ENCODE measurements around the gene MRM1. TPM values are rescaled to one million over a fixed set of nuclear protein-coding genes. Genes with fewer than 3 reads are reported as not detected.
A peak's percentile ranks its signal among the peaks of the same experiment; 100 is the strongest.

MRM1 gene, protein sequence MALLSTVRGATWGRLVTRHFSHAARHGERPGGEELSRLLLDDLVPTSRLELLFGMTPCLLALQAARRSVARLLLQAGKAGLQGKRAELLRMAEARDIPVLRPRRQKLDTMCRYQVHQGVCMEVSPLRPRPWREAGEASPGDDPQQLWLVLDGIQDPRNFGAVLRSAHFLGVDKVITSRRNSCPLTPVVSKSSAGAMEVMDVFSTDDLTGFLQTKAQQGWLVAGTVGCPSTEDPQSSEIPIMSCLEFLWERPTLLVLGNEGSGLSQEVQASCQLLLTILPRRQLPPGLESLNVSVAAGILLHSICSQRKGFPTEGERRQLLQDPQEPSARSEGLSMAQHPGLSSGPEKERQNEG
- 10 to 100 TPM; 12.4 to 12.7 TPM for total RNA-seq
- polyA plus RNA-seq: 10 to 100 TPM in 1 of 3 donors, 1 to 10 TPM in 2; 3.2 to 11.1 (median 6.8) TPM
- total RNA-seq: 3.0 to 24.7 (median 13.5) reads per million in 6 experiments

DNA sequence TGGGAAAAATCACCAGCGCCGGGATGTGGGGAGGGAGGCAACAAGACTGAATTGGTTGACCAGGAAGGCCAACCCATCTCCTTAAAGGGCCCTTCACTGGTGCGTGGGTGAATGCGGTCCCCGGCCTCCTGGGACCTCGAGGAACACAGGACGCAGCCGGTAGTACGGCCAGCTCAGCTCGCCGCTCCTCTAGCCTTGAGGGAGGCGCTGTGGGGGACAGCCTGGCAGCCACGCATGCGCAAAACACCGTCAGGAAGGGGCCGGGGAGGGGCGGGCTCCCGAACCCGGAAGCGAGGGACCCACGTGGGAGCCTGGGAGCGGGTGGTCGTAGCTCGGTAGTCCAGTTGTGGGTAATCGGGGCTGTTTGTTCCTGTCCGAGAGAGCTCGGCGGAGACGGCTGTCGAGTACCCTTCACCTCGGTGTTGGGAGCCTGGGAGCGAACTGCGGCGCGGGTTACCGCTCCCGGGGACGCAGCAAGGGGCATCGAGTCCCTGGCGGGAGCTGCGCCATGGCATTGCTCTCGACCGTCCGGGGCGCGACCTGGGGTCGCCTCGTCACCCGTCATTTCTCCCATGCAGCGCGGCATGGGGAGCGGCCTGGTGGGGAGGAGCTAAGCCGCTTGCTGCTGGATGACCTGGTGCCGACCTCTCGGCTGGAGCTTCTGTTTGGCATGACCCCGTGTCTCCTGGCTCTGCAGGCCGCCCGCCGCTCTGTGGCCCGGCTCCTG lies at the start of gene MRM1:
Gene MRM1 (plus strand): TSS at position 281 of the 727 bp plus-strand sequence. CDS start 228 bp downstream, at position 509.
- Mint-ChIP-seq H3K4me1 (peaks cover 31 to 45% (median 43%) of the 10 kb centered on the region in 4 donors), H3K9me3 (no peaks in the 10 kb centered on the region), H3K27me3 (no peaks in the 10 kb centered on the region), H3K27ac (peak within 1 kb of the TSS; percentile 93 to 99 (median 96)), H3K4me3 (peak within 1 kb of the TSS; percentile 90 to 97 (median 93)), H3K36me3 (peaks cover 0 to 11% (median 0%) of the 10 kb centered on the region in 3 donors)
- DNase-seq (peak; percentile 77 to 95 (median 86)), ATAC-seq (peak; percentile 81 to 87)
- POLR2A ChIA-PET: interaction anchor here (0.9 to 3.6 kb wide), 15 partner anchors 9 to 806 kb away, joined by 3 to 52 read pairs (median 4); partner anchors contain the start of genes AATF, ACACA, DHRS11 and GGNBP2

DNA sequence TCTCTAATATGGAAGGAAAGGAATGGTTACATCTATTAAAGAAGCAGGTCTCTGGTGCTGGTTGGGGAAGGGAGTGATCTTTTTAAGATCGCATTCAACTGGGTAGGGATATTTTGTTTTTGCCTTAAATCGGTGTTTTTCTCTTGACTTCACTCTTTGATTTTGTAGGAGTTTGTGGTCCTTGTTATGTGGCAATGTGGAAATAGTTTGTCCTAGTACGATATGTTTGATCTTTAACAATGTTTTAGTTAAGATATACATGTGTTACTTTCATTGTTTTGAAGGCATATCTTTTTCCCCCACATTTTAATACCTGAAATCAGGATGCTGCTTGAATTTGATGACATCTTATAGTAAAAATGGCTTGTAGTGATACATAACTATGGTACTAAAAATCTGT lies 47.9 kb upstream of the MRM1 start:
- Mint-ChIP-seq H3K36me3 (peaks cover 7 to 50% (median 18%) of the 10 kb centered on the region in 3 donors), H3K9me3 (peaks cover 0 to 1% (median 0%) of the 10 kb centered on the region in 9 donors), H3K4me1 (peaks cover 26 to 79% (median 69%) of the 10 kb centered on the region in 4 donors), H3K27ac (peak overlapping the region; percentile 16 to 90 (median 75)), H3K4me3 (peak overlapping the region; percentile 40 to 81 (median 76)), H3K27me3 (no peaks in the 10 kb centered on the region)
- POLR2A ChIA-PET: interaction anchor here (1.0 to 10.4 kb wide), 3 partner anchors 8 to 18 kb away, joined by 4 to 181 read pairs (median 12); partner anchors contain the start of genes GGNBP2, MYO19 and PIGW
- ATAC-seq (peak; percentile 24 to 40), DNase-seq (peak in 4 of 10 donors; percentile 18 to 77 (median 57))

DNA sequence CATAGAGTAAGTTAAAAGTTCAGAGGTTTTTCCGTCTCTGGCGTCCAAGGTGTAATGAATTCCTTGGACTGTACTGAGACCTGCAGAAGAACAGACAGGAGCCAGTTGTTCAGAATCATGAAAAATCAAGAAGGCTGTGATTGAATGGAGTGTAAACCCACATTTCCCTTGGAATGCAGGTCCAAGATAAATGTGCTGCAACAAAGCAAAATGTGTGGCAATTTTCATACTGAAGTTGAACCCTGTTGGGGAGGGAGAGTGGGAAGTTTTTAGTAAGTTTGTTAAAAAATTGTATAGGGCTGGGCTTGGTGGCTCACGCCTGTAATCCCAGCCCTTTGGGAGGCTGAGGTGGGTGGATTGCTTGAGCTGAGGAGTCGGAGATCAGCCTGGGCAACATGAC lies 35.3 kb upstream of the MRM1 start:
- Mint-ChIP-seq H3K36me3 (peaks cover 4 to 91% (median 17%) of the 10 kb centered on the region in 3 donors), H3K27ac (peak overlapping the region in 3 of 10 donors; percentile 48 to 84 (median 52)), H3K4me3 (no peak overlapping the region), H3K4me1 (peaks cover 8 to 42% (median 22%) of the 10 kb centered on the region in 4 donors), H3K27me3 (no peaks in the 10 kb centered on the region), H3K9me3 (no peaks in the 10 kb centered on the region)
- POLR2A ChIA-PET: interaction anchor here (1.1 to 1.4 kb wide), 4 partner anchors 15 to 21 kb away, joined by 3 to 6 read pairs (median 5); partner anchors contain the start of gene GGNBP2
- no peak for ATAC-seq
- no peak for DNase-seq

DNA sequence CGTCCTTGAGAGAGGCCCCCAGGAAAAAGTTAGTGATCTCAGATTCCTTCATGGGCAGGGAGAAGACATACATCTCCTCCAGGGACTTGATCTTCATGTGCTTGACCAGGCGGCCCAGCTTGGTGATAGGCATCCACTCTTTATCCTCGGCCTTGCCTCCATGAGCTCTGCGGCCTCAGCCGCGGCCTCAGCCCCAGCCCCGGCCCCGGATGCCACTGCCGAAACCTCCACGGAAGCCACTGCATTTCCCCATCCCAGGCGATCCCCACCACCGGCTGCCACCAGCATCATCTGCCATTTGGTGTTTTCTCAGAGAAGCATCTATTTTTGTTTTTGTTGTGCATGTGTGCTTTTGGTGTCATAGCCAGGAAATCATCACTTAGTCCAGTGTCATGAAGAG lies 26.4 kb upstream of the MRM1 start:
- Mint-ChIP-seq H3K27ac (peak overlapping the region in 1 of 10 donors; percentile 27), H3K4me3 (peak overlapping the region in 2 of 10 donors; percentile 18 to 28), H3K36me3 (peaks cover 0 to 87% (median 13%) of the 10 kb centered on the region in 3 donors), H3K9me3 (no peaks in the 10 kb centered on the region), H3K4me1 (peaks cover 14 to 43% (median 19%) of the 10 kb centered on the region in 4 donors), H3K27me3 (no peaks in the 10 kb centered on the region)
- no peak for DNase-seq
- POLR2A ChIA-PET: interaction anchor here (0.6 kb wide), 1 partner anchor 833 kb away, joined by 3 read pairs; no protein-coding TSS in a partner anchor
- ATAC-seq: no peak

DNA sequence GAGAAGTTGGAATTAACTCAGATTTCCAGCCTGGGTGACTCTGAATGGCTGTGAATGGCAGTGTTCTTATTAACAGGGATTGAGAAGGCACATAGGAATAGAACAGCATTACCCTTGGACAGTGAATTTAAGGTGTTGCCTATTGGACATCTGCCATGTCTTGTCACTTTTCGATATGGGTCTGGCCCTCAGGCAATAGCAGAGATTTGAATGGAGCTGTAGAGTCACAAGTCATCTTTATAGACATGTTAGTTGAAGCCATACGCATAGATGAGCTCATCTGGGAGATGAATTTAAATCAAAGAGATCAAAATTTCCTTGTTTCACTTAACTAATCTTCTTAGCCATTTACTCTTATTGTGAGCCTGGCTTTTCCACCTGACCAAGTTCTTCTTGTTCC lies 24.6 kb upstream of the MRM1 start:
- H3K36me3 Mint-ChIP-seq: peaks cover 0 to 89% (median 15%) of the 10 kb centered on the region in 3 donors
- ATAC-seq (no peak), DNase-seq (no peak)
- H3K9me3 Mint-ChIP-seq: no peaks in the 10 kb centered on the region
- H3K27me3 Mint-ChIP-seq: no peaks in the 10 kb centered on the region
- peaks cover 15 to 38% (median 22%) of the 10 kb centered on the region in 4 donors for H3K4me1 Mint-ChIP-seq
- H3K27ac Mint-ChIP-seq: peak overlapping the region in 6 of 10 donors; percentile 7 to 60 (median 20)
- H3K4me3 Mint-ChIP-seq: no peak overlapping the region
- POLR2A ChIA-PET: no interaction called here

DNA sequence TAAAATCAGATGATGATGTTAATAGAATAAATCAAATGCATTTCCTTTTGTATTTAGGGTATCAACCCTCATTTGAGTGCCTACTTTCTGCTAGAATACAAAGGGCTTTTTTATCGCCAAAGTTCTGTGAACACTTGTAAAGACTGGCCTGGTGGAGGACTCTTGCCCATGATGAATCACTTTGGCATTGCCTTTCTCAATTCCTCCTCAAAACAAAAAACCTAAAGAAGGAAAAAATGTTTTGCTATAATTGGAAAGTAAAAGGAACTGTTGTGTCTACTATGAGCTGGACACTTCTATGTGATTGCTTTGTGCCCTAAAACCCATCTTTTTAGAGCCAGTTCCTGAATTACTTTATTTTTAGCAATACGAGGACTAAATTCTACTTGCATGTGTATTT lies 22.7 kb upstream of the MRM1 start:
- peak overlapping the region in 1 of 10 donors; percentile 19 for H3K27ac Mint-ChIP-seq
- peaks cover 0 to 84% (median 15%) of the 10 kb centered on the region in 3 donors for H3K36me3 Mint-ChIP-seq
- POLR2A ChIA-PET: interaction anchor here (1.6 kb wide), 1 partner anchor 33 kb away, joined by 4 read pairs; no protein-coding TSS in a partner anchor
- no peak overlapping the region for H3K4me3 Mint-ChIP-seq
- peaks cover 9 to 26% (median 15%) of the 10 kb centered on the region in 4 donors for H3K4me1 Mint-ChIP-seq
- no peaks in the 10 kb centered on the region for H3K27me3 Mint-ChIP-seq
- no peaks in the 10 kb centered on the region for H3K9me3 Mint-ChIP-seq
- DNase-seq: no peak
- ATAC-seq: no peak

DNA sequence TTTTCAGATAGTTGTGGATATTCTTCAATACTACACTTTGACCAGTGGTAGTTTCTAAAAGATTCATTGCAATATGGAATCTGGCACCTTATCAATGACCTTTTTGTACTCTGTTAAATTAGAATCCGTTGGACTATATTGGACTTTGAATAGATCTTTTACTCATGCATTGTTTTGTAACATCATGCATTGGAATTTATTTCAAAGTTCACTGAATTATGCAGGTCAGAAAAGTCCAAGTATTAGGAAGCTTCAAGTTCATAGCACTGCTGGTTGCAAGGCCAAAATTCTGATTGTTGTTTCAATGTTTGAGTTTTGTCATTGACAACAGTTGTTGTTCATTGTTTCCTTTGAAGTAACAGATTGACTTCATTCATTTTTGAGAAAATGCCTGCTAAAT lies 17.6 kb upstream of the MRM1 start:
- POLR2A ChIA-PET: no interaction called here
- Mint-ChIP-seq H3K27ac (no peak overlapping the region), H3K9me3 (no peaks in the 10 kb centered on the region)

DNA sequence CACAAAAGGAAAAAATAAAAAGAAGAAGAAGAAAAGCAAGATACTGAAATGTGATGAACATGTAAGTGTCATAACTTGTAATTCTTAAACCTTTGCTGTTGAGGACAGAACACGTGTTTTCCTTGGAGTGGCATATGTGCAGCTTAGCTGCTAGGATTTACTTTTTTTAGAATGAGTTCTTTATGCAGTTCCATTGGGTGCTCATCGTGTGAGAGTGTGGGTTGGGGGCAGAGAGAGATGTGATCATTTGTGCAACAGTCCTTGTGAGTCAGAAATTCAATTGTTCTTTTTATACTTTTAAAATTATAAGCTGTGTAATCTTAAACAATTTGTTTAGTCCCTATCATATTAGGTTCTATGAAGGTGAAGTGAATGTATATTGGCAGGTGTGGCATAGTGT lies 15.2 kb upstream of the MRM1 start:
- ATAC-seq: no peak
- H3K36me3 Mint-ChIP-seq: peaks cover 0 to 79% (median 16%) of the 10 kb centered on the region in 3 donors
- peak overlapping the region in 3 of 10 donors; percentile 8 to 71 (median 11) for H3K27ac Mint-ChIP-seq
- DNase-seq: no peak
- H3K4me1 Mint-ChIP-seq: peaks cover 5 to 32% (median 12%) of the 10 kb centered on the region in 4 donors
- no peak overlapping the region for H3K4me3 Mint-ChIP-seq
- no peaks in the 10 kb centered on the region for H3K27me3 Mint-ChIP-seq
- POLR2A ChIA-PET: interaction anchor here (0.8 to 1.9 kb wide), 2 partner anchors 40 to 103 kb away, joined by 5 to 13 read pairs; no protein-coding TSS in a partner anchor
- no peaks in the 10 kb centered on the region for H3K9me3 Mint-ChIP-seq

More for the DNA sequence above, 17.6 kb upstream of the MRM1 start:
- Mint-ChIP-seq H3K27me3 (no peaks in the 10 kb centered on the region), H3K4me1 (peaks cover 4 to 13% (median 7%) of the 10 kb centered on the region in 4 donors), H3K4me3 (no peak overlapping the region), H3K36me3 (peaks cover 0 to 90% (median 21%) of the 10 kb centered on the region in 3 donors)
- DNase-seq (no peak), ATAC-seq (no peak)

DNA sequence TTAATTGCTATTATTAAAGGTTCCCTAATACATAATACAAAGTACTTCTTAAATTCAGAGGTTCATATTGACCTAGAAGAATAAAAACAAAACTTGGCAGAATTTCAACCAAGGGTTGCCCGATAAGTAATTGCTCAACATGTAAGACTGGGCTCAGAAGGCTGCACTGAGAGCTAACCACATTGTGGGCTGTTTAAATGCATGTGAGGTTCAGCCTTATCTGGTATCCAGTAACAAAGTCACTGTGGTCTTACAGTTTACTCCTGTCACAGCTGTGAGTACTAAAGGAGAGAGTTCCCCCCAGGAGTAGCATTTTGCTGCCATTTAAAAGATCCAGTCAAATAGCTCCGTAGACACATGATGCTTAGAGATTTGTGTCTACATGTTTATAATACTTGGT lies 11.3 kb upstream of the MRM1 start:
- no peaks in the 10 kb centered on the region for H3K27me3 Mint-ChIP-seq
- peak overlapping the region; percentile 14 to 91 (median 72) for H3K27ac Mint-ChIP-seq
- H3K9me3 Mint-ChIP-seq: no peaks in the 10 kb centered on the region
- DNase-seq (peak in 1 of 10 donors; percentile 12), ATAC-seq (peak in 1 of 2 donors; percentile 32)
- peaks cover 15 to 46% (median 23%) of the 10 kb centered on the region in 4 donors for H3K4me1 Mint-ChIP-seq
- H3K4me3 Mint-ChIP-seq: peak overlapping the region in 1 of 10 donors; percentile 79
- peaks cover 0 to 46% (median 11%) of the 10 kb centered on the region in 3 donors for H3K36me3 Mint-ChIP-seq
- POLR2A ChIA-PET: interaction anchor here (1.0 kb wide), 1 partner anchor 45 kb away, joined by 3 read pairs; no protein-coding TSS in a partner anchor

DNA sequence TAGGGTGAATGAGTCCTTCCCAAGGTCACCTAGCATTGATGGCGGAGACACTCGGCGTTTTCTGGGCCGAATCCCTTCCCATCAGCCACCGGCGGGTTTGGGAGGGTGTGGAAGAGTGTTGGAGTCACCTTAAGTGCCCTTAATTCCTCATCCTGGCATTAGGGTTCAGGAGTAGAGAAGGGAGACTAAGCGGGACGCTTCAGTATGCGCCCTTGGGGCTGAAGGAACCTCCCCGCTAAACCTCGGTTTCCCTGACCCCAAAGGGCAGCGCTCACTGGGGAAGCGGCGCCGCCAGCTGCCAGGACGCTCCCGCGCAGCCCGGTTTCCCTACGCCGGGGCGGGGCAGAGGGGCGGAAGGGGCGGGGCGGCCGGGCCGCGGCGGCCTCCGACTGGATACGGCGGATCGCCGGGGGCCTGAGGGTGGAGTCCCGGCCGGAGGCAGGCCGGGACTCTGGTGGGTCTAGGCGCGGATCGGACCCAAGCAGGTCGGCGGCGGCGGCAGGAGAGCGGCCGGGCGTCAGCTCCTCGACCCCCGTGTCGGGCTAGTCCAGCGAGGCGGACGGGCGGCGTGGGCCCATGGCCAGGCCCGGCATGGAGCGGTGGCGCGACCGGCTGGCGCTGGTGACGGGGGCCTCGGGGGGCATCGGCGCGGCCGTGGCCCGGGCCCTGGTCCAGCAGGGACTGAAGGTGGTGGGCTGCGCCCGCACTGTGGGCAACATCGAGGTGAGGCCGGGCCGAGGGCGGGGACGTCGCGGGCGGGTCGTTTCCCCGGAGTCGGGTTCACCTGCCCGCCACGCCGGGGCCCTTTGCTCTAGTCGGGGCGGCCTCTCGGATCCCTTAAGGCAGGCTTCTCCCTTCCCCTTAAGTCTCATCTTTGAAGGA lies 9.7 kb upstream of the MRM1 start, which contains the start of gene DHRS11:
Gene DHRS11 (plus strand): TSS at position 446 of the 882 bp plus-strand sequence. CDS start 131 bp downstream, at position 577.
- Mint-ChIP-seq H3K36me3 (peaks cover 0 to 33% (median 3%) of the 10 kb centered on the region in 3 donors), H3K27me3 (no peaks in the 10 kb centered on the region), H3K27ac (peak within 1 kb of the TSS; percentile 50 to 96 (median 82)), H3K4me3 (peak within 1 kb of the TSS; percentile 72 to 86 (median 80)), H3K4me1 (peaks cover 10 to 39% (median 22%) of the 10 kb centered on the region in 4 donors), H3K9me3 (no peaks in the 10 kb centered on the region)
- POLR2A ChIA-PET: interaction anchor here (0.7 to 2.8 kb wide), 4 partner anchors 11 to 1018 kb away, joined by 3 to 15 read pairs (median 4); partner anchors contain the start of genes MRM1, MYO19 and PIGW
- DNase-seq (peak; percentile 29 to 80 (median 64)), ATAC-seq (peak; percentile 83 to 93)

DNA sequence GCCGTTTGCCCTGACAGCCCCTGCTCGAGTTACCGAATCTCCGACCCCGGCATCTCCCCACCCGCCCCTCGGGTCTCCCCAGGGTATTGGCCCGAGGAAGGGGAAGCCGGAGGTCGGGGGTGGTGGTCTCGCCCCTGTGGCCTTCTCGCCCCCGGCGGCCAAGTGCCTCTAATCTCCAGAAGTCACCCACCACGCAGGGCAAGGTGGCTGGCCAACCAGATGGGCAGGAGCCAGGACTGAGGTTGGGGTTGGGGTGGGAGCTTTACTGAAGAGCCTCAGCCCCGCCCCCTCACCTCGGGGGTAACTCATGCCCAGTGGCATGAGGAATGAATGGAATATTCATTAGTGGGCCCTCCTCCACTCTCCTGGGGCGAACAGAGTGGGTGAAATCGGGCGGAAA lies 9.1 kb upstream of the MRM1 start:
- H3K27ac Mint-ChIP-seq: peak overlapping the region in 6 of 10 donors; percentile 0 to 71 (median 36)
- no peaks in the 10 kb centered on the region for H3K27me3 Mint-ChIP-seq
- no peaks in the 10 kb centered on the region for H3K9me3 Mint-ChIP-seq
- H3K4me1 Mint-ChIP-seq: peaks cover 10 to 39% (median 22%) of the 10 kb centered on the region in 4 donors
- H3K36me3 Mint-ChIP-seq: peaks cover 0 to 26% (median 3%) of the 10 kb centered on the region in 3 donors
- POLR2A ChIA-PET: interaction anchor here (1.1 to 2.8 kb wide), 2 partner anchors 10 to 57 kb away, joined by 5 to 15 read pairs; partner anchors contain the start of genes MRM1, MYO19 and PIGW
- ATAC-seq (peak in 1 of 2 donors; percentile 6), DNase-seq (no peak)
- H3K4me3 Mint-ChIP-seq: peak overlapping the region; percentile 30 to 82 (median 67)
